NCI-H1105 (cell line): Measurements from ENCODE around the gene IKZF3.

ENCODE experiments used
- DNase-seq: peaks from one replicate; lab custom pipeline; 2025; lab: John Stamatoyannopoulos, UW

IKZF3 gene

GRCh38 chr17:39816272-39816671 is 47.8 kb downstream of the IKZF3 start:
- DNase-seq, result no peak

DNA sequence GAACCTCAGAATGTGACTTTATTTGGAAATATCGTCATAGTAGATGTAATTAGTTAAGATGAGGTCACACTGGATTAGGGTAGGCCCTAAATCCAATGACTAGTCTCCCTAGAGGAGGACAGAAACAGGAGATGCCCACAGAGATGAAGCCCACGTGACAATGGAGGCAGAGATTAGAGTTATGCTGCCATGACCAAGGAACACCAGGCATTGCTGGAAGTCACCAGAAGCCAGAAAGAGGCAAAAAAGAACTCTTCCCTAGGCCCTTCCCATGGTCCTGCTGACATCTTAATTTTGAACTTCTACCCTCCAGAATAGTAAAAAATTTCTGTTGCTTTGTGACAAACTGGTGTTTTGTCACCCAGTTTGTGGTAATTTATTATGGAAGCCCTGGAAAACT is 49.6 kb downstream of the IKZF3 start:
- DNase-seq, result no peak

- DNase-seq, result no peak
These were observed 50.5 kb downstream of the IKZF3 start for GRCh38 chr17:39813631-39814030.

- DNase-seq, result no peak
These were observed 51.6 kb downstream of the IKZF3 start for GRCh38 chr17:39812466-39812865.

- no peak for DNase-seq
These were observed 53.0 kb downstream of the IKZF3 start for GRCh38 chr17:39810939-39811728.

DNA sequence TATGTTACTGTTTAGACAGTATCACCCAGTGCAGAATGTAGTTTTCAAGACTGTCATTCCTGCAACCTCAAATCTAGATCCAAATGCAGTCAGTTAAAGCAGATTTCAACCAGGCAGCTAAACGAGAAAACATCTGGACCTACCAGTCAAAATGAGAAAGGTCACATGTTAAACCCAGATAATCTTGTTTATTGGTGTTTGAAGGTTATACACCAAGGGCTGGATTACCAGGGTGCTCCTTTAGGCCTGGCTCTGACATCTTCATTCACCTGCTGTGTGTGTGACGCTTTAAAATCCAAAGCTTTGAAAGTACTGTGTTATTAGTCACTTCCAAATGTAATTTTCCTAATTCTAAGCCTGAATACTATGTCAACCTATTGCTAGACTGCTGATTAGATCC is 54.9 kb downstream of the IKZF3 start:
- DNase-seq, result no peak

DNA sequence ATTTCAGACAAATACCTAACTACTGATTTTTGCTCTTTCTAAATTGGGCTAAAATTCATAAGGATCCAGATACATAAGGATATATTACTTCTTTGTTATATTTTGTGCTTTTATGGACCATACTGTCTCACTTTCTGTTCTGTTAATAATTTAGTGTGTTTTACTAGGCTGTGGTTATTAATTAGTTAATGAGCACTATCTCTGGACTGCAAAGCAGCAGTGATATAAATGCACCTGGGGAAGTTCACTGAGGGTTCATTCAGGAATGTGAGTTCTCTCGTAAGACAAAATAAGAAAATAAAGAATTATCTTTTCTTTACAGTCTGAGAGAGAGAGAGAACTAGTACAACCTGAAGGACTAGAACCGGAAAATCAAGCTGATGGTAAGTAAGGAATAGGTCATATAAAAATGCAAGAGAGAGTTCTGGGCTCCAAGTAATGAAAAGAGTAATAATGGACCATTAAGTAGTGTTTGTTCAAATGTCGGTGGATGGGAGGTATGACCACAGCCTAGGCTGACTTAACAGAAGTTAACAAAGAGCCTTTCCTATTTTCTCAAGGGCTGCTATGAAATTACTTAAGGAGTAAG is 55.6 kb downstream of the IKZF3 start:
- DNase-seq, result no peak

- DNase-seq, result no peak
These were observed 59.3 kb downstream of the IKZF3 start for GRCh38 chr17:39804839-39805238.

DNA sequence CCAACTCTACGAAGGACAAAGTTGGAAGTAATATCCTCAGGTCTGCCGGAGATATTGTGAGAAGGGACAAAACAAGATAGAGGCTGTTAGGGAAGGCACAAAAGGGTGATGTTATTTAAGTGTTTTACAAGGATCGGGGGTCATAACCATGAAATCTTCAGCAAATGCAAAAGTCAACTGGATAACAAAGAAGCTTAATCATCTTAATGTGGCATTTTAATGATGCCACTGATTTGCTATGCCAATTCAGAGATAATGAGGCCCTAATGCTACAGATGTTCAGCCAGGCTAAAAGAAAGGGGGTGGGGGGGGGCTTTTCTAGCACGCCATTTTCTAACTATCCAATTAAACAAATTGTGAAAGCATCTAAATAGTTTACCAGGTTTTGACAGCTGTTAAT is 63.1 kb downstream of the IKZF3 start:
- peak; percentile 28 for DNase-seq

- DNase-seq, result peak; percentile 27
These were observed 63.6 kb downstream of the IKZF3 start for GRCh38 chr17:39800540-39800939.

DNA sequence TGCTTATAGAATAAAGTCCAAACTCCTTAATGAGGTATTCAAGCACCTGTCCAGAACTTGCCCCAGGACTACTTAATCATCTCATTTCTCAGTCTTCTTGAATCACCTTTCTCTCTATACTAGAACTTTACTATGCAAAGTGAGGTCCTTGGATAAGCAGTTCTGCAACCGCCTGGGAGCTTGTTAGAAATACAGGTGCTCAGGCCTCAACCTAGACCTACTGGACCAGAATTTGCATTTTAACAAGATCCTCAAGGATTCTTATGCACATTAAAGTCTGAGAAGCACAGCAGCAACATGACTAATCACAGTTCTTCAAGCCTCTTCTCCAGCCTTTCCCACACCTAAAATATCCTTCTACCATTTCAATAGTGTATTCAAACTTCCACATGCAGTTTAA is 64.7 kb downstream of the IKZF3 start:
- DNase-seq, result no peak

DNA sequence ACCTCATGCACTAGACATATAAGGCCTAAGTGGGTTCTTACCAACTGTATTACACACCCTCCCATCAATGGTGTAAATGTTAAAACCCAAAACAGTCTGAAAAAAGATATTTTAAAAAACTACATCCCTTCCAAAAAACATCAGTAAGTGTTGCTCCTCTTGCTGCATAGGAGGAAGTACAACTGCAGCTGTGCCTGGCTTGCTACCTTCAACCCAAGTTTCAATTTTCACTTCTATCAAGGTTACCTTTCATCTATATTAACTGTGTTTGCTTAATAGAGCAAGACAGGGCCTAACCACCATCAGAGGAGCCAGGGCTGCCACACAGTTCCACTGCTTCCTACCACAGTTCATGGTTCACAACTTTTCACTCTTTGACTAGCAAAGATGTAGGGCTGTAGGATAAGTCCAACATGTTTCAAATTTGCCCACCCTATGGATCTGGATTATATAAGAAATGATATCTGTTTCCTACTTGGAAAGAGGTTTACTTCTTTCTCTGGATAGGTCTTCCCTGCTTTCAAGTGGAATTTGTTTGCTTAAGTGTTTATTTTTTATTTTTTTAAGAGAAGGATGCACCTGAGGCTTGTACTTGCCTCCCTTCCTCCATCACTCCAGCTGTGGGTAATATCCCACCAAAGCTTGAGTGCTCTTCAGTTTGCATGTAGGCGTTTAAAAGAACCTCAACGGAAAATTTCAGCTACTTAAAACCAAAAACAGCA is 69.7 kb downstream of the IKZF3 start:
- DNase-seq, result no peak

GRCh38 chr17:39793301-39793872 is 70.7 kb downstream of the IKZF3 start:
- DNase-seq, result no peak

GRCh38 chr17:39792526-39793221 is 71.4 kb downstream of the IKZF3 start:
- no peak for DNase-seq

DNA sequence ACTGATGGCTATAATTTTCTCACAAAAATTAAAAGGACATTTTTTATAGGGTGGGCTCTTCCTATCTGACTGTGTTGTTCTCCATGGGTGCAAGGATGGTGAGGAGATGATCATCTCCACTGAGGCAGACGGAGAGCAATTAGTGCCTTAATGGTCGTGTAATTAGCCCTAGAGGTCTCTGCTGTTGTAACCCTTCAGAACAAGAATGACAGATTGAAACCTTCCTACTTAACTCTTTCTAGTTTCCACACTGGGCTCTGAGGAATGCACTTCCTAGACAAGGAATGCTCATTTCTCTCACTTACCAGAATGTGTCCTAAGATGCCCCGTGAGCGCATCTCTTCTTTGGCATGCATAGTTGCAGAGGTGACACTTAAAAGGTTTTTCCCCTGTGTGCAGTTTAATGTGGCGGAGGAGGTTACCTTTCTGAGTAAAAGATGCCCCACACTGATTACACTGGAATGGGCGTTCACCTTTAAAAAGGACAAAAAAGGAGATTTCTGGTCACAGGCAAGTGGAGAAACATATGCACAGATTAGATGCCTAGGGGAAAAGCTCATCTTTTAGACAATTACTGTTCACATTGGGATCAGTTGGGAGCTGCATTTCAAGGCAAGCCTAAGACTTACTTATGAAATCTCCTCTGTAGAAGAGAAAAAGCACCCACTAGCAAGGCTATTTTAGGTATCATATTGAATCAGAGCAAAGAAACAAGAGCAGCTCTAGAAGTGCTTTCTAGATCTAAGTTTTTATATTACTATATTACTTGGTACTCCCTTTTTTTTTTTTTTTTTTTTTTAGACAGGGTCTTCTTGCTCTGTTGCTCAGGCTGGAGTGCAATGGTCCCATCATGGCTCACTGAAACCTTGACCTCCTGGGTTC is 72.8 kb downstream of the IKZF3 start:
- DNase-seq, result no peak

DNA sequence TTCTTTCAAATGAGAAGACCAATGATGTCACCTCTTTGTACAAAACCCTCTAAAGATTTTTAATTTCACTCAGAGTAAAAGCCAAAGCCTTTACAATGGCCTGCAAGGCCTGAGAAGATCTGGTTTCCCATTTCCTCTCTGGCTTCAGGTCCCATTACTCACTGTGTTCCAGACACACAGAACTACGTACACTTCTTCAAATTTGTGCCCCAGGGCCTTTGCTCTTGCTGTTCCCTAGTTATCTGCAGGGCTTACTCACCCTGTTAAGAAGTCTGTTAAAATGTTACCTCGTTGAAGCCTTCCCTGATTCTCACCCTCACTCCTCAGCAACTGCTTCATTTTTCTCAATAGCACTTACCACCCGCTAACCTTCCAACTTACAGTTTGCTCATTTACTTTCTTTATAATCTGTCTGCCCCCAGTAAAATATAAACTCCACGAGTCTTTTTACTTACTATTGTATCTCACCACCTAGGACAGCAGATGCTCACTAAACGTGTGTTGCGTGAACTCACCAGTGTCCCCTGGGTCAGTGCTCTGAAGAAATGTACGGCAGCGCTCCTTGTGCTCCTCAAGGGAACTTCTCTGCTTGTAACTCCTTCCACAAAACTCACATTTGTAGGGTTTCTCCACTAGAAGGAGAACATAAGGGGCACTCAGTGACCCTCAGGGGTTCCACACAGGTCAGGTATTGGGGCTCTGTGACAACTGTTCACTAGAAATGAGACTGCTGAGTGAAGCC is 76.2 kb downstream of the IKZF3 start:
- no peak for DNase-seq

GRCh38 chr17:39787041-39787440 is 77.1 kb downstream of the IKZF3 start:
- DNase-seq, result no peak

DNA sequence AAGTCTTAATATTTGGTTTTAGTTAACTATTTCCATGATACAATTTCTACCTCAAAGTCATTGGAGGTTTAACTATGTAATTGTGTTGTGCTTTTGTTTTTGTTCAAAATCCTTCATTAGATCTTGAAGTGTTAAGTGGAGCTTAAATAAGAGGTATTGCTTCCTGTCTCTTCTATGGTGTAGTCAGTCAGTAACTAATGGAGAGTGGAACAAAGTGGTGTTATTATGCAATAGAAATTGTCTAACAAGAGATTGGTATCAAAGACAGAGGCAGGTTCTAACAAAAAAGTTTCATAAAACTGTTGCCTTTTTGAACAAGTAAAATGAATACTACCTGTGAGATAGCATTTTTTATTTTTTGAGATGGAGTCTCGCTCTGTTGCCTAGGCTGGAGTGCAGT is 81.1 kb downstream of the IKZF3 start:
- DNase-seq, result no peak

GRCh38 chr17:39782481-39782880 is 81.6 kb downstream of the IKZF3 start:
- DNase-seq, result no peak

DNA sequence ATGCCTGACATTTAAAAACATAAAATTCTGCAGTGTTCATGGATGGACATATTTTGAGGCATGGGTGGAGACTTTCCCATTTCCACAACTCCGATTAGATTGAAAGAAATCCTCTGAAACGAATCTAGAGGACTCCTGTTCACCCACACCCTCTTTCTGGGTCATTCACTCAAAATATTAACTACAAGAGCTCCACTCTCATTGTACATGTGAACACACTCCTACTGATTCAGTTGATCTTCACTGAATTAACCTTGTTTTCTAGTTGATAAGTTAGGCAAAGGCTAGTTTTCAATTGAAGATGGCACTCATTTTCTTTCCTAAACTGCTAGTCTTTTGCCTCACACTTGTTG is 82.3 kb downstream of the IKZF3 start:
- DNase-seq, result no peak
